H4 (cell line): ENCODE data around the gene SLC9A2. TPM values are rescaled to one million over a fixed set of nuclear protein-coding genes. Genes with fewer than 3 reads are reported as not detected.
A peak's percentile ranks its signal among the peaks of the same experiment; 100 is the strongest.

Source experiments
- DNase-seq: peaks from one replicate; pipeline ENCODE4 v3.0.0-alpha.2; 2015; ENCODE audit warnings: low spot score
- total RNA-seq: library from RNA; depleted of rRNA; stranded (reverse); fragments of >200 nt; shearing (Covaris generic); gene quantifications from 2 replicates; pipeline ENCODE4 v1.2.3, GENCODE V29; 2014

SLC9A2 gene
- total RNA-seq, 1 experiment from 2014 or later: 0.19 TPM

DNA sequence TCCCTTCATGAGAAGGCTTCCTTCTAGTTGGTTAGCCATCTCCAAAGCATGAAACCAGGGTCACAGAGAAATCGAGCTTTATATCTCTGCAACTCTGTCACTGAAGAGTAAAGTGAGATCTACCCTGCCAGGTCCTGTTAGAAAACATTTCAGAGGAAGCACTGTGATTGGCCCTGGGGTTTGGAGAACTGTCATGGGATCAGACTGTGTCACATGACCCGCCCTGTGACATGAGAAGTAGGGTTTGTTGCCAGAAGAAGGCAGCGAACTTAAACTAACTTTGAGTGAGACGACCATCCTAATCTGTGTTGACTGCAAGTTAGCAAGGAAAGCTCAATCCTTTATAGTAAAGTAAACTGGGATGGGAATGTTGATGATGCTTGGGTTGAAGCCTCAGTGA is 55.5 kb downstream of the SLC9A2 start:
- DNase-seq: no peak

- DNase-seq: no peak
These were observed 58.2 kb downstream of the SLC9A2 start for GRCh38 chr2:102677244-102678215.

GRCh38 chr2:102678442-102678841 is 59.1 kb downstream of the SLC9A2 start:
- no peak for DNase-seq

GRCh38 chr2:102686479-102687439 is 67.4 kb downstream of the SLC9A2 start:
- DNase-seq: no peak

DNA sequence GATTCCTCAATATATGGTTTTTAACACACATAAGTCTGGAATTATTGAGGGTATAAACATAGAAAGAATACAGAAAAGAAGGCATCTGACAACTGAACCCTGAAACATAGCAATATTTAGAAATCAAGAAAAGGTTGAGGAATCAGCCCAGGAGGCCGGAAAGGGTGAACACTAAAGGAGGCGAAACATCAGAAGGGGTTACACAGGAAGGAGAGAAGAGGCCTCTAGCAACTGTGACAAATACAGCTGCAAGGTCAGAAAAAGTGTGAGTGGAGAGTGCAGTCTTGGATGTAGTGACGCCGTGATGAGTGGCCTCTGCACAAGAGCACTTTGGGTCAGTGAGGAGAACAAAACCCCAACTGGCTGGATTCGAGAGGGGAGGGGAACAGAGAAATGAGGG is 70.7 kb downstream of the SLC9A2 start:
- DNase-seq: no peak

GRCh38 chr2:102696463-102696862 is 77.1 kb downstream of the SLC9A2 start:
- DNase-seq: no peak

DNA sequence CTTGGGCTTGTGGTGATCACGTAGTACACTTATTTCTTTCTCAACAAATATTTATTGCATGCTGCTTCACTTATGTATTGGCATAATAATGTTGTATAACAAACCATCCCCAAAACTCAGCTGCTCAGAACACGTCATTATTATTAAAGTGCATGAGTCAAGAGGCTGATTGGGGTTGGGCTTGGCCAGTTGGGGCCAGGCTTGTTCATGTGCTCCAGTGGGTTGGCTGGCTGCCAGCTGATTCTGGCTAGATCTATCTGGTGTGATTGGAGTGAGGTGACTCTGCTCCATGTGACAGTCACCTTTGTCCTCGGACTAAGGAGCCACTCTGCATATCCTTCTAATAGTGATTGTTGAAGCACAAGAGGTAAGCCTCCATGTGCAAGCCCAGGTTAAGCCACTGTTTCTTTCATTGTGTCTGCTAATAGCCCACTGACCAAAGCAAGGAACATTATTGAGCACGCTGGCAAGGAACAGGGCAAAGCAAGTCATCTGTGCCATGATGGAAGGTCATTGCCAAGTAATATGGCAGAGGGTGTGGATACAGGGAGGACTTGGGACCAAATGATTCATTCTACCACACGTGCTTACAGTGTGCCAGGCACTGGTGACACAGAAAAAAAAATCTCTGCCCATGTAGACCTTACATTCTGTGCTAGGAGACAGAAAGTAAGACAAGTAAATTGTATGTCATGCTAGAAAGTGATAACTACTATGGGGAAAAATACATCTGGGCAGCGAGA is 79.2 kb downstream of the SLC9A2 start:
- DNase-seq: peak; percentile 14

DNA sequence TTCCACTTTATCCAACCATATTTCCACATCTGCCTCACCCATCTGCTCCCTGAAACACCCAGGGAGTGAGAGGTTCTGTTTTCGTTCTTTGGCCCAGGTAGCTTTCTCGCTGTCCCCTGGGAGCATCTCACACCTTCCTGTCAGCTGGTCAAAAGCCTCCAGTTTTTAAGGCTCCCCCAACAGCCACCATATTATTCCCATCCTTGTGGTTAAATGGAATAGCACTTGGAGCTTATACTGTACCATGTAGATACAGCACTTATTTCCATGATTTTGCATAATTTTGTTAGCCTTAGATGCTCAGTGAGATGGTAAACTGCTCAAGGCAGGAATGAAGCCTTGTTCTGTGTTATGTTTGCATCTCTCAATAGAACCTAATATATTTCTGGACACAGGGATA is 84.0 kb downstream of the SLC9A2 start:
- no peak for DNase-seq

DNA sequence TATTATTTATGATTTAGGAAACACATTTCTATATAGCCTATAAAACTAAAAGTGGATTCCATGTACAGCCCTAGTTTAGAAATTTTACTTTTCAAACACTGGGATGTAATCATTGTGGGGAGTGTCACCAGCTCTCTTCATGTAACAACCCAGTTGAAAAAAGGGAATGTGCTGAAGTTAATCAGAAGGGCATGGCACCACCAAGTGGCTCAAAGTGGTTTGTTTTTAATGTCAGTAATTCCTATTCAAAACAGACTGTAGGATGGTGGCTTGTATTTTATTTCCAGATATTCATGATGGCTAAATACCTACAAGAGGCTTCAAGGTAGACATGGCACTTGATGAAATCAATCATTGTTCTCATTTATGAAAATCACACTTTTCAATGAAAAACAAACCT is 84.4 kb downstream of the SLC9A2 start:
- DNase-seq: peak; percentile 38

GRCh38 chr2:102704531-102704930 is 85.2 kb downstream of the SLC9A2 start:
- DNase-seq: no peak

- DNase-seq: no peak
These were observed 88.7 kb downstream of the SLC9A2 start for GRCh38 chr2:102707796-102708695.

DNA sequence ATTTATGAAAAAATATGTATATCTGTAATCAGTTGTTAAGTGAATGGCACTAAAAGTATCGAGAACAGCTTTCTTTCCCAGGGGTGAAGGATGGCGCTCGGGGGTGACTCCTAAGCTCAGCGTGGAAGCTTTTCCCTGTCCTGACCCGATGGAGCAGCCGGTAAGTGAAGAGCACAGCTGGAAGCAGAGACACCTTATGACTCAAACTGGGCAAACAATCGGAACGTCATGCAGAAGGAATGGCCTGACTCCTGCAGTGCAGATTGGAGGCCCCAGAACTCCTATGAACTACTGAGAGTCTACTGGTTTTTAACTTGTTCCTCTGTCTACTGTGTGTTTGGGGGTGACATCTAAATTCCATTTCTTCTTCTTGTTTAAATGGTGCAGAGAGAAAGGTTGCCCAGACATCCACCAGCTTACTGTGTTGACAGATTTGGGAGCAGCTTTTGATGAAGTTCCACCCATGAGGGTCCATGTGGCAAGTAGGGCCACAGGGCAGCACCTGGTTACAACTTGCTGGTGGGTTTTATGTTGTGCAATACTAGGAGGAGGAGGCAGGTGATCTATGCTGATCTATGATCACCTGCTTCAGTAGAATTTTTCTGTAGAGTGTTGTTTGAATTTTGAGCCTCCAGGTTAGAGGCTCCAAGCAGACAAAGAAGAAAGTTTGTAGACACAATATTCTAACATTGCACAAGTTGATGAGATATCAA is 89.7 kb downstream of the SLC9A2 start:
- peak; percentile 16 for DNase-seq

DNA sequence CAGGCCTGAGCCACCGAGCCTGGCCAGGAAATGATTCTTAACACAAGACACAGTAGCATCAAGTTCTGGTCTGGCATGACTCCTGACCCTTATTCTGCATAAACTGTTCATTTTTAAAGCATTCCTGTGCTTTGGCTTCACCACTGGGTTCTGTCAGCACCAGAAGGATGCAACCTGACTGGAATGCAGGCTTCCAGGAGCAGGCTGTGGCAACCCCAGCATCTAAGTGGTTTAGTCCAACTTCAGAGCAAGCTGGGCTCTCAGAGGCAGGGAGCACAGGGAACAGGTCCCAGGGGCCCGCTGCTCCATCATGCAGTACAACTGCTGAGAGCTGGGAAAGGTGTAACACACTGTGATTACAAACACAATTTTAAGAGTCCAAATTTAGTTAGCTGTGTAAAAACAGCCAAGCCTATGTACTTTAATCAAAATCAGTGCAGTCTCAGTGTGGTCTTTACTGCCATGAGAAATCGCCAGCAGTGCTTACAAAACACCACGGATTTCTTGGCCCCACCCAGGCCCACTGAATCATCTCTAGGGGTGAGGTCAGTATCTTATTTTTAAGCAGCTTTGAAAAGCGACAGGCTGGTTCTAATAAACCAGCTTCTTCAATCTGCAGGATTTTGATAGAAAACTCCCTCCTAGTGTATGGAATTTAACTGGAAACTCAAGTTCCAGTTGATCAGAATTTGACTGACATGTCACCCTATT is 98.1 kb downstream of the SLC9A2 start:
- DNase-seq: no peak

DNA sequence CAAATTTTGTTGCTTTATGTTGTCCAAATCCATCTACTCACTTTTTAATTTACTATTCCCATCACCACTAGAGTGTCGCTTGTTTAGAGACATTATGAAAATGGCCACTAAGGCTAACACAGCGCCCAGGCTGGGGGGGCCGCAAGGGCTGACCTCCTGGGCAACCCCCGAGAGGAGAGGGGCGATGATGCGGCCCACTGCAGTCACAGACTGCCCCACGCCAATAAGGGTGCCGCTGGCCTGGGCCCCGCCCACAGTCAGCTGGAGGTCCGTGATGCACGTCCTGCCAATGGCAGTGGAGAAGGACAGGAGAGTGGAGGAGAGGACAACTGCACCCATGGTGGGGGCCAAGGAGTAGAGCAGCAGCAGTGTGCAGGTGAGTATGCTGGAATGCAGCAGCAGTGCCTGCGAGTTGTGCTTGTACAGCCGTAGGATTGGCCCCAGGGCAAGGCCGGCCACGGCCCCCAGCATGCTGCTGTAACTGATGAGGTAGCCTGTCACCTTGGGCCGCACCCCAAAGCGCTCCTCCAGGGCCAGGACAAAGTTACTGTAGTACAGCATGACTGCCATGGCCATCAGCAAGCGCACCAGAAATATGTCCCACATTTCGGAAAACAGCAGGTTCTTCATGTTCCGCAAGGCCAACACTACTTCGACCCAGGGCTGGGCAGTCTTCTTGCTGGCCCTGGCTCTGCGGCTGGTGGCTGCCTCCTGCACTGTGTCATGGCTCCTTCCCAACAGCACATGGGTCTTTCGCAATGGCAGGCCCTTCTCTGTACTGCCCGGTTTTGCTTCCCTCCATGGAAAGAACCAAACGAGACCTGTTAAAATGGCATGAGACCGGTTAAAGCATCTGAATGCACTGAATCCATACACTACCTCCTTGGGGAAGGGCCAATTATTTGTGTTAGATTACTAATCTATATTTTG is 99.3 kb downstream of the SLC9A2 start:
- DNase-seq: no peak

DNA sequence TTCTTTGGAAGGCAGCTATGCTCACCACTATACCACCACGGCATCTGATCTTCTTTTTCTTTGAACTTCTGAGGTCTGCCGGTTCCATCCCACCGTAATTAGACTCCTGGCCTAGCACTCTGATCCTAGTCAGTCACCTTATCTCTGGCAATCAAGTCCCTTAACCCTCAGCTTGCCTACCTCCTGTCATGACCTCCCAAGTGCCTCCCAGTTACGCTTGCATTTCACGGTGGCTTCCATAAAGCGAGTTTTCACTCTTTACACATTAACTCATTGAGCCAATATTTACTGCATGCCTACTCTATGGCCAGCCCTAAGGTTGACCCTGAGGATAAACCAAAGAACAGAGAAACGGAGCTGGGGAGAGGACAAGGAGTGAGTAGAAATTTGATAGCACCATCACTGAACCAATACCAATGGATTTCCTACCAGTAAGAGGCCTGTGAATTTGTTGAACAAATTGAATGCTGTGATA is 104.7 kb downstream of the SLC9A2 start:
- no peak for DNase-seq

DNA sequence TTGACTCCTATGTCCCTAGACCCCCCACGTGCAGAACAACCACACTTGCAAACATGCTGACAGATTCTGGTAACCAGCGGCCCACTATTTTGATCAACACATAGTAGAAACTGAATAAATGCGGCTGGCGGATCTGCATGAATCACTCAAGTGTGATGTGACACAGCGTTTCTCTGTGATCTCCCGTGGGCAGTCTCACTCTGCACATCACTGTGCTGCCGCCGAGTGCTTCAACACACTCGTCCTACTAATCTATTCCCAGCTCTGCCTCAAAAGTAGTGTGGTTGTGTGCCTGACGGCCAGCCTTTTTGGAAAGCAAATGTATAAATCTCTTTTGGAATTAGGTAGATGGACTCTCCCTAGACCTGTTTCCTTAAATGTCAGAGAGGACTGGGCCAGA is 105.2 kb downstream of the SLC9A2 start:
- DNase-seq: no peak

DNA sequence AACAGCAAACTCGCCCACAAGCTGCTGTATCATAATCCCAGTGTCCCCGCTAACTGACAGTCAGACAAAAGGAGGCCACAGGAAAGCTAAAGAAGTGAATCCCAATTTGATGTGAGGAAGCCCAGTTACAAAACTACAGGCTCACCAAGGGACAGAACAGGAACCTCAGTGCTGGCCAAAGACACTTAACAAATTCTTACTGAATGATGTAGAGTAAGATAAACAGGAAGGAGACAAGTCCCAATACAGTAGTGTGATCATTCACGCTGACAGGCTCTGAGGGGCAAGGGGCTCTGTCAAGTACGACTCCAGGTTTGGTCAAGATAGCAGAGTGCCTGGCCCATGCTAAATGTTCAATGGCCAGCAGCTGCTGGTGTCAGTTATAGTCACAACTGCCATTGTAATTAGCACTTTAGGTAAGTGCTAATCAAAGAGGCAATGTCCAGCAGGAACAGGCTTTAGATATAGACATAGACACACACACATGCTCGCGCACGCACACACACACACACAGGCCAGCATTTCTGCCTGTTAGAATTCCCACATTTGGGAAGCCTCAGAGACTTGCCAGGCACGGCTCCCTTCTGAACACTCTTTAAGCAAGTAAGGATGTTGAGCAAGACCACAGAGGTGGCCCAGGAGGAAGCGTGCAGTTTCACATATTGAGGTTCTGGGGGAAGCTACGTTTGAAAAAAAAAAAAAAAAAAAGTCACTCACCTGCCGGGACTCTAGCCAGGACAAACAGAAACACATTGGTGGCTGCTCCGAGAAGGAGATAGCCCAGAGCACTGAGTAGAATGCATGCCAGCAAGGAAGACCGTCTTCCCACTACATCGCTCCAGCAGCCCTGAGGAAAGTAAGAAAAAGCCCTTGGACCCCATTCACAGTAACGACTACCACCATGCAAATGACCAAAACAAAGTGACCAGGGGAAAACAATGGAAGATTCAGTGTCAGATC is 107.1 kb downstream of the SLC9A2 start:
- no peak for DNase-seq
